COLO829 (cell line): ENCODE measurements around the gene SETBP1.

Experiments used
- DNase-seq: peaks from one replicate; pipeline ENCODE4 v3.0.0; 2012; ENCODE audit warnings: low spot score

SETBP1 gene

DNA sequence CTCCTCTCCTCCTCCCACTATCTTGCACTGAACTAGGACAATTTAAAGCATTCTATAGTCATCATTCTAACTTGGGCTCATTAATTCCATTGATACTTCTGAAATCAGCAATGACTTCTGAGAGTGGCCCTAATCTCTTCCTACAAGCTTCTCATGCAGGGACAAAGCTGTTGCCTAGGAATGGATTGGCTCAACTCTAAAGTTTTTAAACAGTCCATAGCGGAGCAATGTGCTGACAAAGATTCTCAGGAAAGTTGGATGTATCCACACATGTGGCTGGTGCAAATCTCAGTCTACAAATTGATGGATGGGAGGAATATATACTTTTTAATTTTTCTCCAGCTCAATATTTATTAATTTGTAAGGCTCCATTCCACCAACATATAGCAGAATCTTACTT, 388.9 kb downstream of the SETBP1 start:
- no peak for DNase-seq

DNA sequence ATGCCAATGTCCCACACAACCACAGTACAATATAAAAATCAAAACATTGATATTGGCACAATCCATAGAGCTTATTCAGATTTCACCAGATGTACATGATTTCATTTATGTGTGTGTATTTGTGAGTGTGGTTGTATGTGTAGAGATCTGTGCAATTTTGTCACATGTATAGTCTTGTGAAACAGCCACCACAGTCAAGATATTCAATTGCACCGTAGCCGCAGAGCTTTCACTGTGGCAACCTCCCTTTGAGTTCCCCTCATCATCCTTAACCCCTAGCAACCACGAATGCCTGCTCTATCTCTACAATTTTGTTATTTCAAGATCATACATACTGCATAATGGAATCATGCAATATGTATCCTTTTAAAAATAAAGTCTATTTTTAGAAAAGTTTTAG, 391.3 kb downstream of the SETBP1 start:
- no peak for DNase-seq

DNA sequence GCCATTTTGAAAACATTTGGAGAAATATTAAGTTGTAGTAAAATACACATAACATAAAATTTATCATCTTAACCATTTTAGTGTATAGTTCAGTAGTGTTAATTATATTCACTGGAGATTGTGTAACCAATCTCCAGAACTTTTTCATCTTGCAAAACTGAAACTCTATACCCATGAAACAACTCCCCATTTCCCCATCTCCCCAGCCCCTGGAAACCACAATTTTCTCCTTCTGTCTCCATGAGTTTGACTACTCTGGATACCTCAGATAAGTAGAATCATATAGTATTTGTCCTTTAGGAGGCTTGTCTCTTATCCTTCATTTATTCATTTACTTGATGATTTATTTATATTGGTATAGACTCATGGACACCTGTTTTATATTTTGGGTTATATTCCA, 392.9 kb downstream of the SETBP1 start:
- no peak for DNase-seq

DNA sequence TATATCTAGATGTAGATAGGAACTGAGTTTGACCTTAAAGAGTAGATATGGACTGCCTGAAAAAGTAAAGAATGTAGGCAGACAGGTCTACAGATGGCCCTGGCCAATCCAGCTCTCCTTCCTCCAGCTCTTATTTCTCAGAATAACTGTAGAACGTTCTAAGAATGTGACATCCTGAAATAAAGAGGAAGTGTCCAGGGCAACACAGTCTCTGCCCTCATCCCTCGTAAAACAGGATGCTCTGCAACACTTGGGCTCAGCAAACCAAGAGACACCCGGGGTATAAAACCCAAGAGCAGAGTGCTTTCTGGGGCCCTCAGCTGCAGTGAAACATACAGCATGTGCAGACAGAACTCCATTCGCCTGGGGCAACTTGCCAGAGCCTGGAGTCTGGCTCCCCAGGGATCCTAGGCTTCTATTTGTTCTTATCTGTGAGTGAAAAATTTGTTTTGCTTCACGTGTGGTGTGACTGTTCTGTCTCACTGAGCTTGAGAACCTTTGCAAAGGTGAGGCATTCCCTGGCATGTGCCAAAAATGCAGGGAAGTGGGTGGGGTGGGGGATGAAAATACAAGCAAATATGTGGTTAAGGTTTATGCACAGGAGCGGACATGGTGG, 401.0 kb downstream of the SETBP1 start:
- DNase-seq, result no peak

DNA sequence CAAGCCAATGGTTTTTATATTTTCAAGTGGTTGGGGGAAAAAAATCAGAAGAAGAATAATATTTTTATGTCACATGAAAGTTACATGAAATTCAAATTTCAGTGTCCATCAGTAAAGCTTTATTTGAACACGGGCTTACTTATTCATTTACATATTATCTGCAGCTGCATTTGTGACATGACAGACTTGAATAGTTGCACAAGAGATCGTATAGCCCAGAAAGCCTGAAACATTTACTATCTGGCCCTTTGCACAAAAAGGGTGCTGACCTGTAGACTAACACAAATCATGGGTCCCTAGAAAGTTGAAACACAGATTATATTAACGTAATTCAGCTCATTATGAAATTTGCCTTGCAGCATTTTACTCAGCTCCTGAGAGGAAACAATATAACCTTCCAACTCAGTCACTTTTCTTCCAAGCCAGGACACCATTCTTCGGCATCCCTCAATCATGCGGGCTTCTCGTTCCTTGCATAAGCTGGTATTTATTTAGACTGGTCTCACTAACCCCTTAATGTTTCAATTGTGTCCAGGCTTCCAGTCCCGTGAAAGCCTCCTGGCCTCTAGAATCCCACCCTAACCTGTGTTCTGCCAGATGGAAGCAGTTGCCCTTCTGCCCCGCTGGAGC, 402.7 kb downstream of the SETBP1 start:
- DNase-seq, result no peak

DNA sequence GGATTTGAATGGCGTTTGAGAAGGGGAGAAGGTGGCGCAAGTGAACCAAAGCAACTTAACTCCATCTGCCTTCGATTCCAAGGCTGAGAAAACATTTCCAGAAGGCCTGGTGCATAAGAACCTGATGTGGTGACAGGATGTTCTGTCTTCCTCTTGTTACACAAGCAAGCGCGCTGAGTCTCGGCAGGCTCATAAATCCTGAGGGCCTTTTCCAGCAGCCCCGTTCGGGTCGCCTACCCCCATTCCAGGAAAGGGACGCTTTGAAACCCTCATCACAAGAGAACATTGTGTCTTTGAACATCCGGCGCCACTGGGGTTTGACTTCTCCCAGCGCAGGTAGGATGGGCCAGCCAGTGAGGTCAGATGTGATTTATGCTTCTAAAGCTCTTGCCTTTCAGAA, 403.5 kb downstream of the SETBP1 start:
- no peak for DNase-seq

DNA sequence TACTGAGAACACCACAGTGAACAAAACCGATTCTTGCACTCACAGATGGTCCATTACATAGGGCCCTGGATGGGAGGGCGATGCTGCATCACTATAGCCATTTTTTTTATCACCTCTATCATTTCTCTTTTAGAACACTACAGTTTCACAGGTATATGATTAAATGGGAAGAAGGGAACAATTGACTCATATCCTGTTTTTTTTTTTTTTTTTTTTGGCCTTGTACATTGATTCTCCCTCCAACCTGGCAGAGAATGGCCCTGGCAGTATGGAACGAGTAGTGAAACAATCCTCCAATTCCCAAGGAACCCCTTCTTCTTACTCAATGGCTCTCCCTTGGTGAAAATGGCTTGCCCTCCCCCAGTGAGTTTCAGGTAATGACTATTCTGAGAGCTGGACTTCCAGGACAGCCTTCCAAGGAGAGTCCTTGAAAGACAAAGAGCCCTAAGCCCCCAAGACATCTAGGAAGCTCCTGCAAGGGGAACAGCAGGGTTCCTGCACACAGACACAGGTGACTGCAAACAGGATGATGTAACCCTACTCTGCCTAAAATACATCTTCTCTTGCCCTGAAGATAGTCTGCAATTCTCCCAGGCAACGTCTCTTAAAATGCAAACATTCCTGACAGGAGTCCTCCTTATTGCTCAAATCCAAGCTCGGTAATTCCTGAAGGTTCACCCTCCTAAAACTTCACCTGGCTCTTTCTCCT, 405.4 kb downstream of the SETBP1 start:
- DNase-seq, result no peak

DNA sequence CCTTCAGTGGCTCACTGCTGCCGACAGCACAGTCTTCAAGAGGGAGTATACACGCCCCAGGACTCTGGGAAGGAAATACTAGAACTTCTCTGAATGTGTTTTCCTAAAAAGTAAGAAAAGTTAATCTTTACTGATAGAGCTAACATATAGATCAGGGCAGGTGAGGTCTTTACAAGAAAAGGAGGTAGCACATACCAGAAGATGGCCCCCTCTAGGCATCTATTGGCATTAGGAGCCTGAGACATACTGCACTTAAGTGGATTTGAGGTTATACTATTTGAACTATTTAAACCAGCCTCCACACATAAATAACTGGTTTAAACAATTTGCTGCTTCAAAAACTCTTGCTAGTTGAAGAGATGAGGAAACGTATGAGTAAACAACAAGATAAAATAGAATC, 406.1 kb downstream of the SETBP1 start:
- DNase-seq, result no peak

DNA sequence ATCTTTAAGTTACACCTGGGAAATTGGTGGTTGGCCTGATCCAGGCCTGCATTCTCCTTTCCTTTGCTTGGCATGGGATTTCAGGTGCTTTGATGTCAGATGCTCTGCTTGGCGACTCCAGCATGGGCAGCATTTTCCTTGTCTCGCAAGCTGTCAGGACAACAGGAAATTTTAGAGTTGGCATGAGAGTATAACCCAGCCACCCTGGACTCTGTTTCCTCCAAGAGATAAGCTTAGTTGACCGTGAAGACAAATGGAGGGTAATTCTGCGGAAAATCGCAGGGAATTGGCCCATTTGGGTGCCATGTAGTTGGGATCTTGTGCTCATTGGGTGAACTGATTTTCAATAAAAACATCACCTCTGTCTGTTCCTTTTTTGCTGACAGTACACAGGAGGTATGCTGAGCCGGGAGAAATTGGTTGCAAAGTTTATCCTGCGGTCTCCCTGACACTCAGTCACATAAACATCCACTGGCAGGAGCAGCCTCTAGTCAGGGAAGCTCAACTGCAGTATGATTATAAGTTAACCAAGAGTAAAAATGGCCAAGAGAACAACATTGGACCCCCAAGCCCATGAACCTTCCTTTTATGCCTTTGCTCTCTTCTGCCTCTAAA, 409.9 kb downstream of the SETBP1 start:
- no peak for DNase-seq

DNA sequence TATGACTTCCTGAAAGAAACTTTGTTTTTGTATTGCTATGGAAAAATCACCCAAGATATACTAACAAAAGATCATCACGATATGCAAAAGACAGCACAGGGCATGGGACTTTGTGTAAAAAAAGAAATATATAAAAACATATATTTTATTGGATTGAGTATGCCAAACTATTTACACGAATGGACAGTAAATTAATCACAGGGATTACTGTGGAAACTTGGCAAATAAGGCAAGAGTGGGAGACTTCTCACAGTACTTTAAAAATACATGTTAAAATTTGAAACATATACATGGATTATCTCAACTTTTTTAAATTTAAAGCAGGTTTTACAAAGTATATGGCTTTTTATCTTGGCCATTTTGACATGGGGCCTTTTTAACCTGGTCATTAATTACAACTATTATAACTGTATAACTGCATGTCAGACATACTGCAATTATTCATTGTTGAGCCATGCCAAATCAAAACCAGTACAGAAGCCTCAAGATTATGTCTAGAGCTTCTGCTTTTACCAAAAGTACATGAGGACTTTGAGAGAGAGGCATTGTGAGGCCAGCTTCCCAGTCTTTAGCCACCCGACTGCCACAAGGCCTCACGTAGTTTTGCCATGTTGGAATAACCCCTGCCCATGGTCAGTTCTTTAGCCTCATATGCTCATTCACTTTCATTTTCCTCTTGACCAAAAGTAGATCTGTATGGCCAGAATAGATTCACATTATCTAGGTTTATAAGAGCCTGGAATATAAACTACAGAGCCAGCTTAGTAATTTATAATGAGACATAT, 419.8 kb downstream of the SETBP1 start:
- no peak for DNase-seq

DNA sequence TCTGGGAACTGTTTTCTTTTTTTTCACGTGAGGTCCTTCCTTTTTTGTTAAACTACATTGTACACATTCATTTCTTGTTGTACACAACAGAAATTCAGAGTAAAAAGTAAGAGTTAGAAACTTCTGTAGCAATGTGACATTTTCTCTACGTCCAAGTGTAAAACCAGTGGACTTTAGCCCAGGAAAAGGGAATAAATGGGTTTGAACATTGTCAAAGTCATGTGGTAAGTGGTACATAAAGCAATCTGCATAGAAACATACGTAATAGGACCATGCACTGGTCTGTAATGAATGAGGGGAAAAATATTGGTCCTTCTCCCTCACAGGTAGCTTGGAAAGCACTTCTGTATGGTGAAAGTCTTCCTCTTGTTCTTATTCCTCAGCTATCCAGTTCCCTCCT, 421.4 kb downstream of the SETBP1 start:
- DNase-seq, result no peak

DNA sequence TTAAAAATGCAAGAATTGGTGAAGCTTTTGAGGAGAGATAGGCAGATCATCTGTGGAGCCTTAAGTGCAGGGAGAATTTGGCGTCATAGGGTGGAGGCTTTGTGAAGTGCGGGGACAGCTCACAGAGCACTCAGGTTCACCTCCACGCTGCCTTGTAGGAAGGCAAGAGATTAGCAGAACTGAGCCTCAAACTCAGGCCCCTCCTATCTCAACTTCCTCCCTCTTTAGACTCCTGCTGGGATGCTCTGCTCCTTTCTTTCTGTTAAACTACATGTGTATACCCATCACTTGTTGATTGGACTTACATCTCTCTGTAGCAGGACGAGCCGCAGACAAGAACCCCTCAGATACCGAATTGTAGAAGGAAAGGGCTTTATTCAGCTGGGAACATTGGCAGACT, 422.2 kb downstream of the SETBP1 start:
- no peak for DNase-seq

DNA sequence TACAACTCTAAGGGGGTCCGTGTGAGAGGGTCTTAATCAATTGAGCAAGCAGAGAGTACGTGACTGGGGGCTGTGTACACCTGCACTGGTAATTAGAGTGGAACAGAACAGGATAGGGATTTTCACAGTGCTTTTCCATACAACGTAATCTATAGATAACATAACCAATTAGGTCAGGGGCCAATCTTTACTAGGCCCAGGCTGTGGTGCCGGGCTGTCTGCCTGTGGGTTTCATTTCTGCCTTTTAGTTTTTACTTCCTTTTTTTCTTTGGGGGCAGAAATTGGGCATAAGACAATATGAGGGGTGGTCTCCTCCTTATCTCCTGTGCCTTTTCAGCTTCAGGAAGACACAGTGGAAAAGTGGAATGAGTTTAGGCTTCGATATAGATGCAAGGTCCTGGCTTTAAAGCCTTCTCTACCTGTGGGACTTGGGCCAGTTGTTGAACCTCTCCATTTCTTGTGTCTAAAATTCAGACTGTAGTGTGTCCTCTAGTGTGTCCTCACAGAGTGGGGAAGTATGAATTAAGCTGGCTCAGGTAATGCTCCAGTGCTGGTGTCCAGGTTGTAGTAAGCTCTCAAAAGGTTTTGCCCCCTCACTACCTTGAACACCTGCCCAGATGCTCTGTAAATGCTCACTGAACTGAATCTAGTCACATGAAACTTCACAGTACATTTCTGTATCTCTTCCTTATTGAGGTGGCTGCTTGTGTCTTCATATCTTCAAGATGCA, 422.8 kb downstream of the SETBP1 start:
- no peak for DNase-seq

DNA sequence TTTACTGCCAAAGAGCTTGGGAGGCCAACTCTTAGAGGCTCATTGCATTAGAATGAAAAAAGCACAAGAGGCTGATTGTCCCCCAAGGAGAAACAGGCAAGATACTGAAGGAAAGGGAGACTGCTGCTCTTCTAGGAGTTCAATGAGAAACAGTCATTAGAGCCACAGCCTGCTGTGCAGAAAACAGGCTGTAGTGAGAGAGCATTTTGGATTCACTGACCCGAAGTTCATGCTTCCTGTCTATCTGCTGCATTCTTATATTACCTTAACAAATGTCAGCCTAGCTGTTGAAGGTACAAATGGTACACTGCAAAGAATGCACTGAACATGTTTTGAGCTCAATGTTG, 423.3 kb downstream of the SETBP1 start:
- no peak for DNase-seq

DNA sequence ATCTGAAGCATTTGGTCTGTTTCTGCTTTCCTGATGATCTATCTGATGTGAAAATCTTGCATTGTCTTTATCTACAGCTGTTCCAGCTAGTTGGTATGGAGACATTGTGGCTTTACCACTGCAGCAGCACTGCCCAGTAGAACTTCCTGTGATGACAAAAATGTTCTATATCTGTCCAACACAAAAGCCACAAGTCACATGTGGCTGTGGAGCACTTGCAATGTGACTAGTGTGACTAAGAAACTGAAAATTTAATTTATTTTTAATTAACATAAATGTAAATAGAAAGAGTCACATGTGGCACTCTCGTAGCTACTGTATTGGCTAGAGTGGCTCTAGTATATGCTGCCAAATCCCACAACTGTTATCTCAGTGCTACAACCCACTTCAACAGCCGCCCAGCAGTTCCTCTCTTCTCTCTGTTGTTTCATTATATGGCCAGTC, 425.7 kb downstream of the SETBP1 start:
- DNase-seq, result no peak

DNA sequence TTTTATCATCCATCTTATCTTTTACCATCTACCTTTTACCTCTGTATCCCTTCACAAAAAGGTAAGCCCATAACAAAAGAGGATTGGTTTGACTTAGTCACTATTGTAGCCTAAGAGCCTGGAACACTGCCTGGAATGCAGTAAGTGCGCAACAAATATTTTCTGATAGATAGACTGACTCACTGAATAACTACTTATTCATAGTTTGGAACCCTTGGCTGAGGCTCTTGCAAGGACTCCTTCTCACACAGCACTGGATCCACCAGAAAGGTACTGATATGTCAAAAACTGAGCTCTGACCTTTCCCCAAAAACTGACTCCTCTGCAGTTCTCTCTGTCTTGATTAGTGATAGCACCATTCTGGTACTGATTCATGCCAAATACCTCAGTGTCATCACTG, 426.7 kb downstream of the SETBP1 start:
- no peak for DNase-seq

DNA sequence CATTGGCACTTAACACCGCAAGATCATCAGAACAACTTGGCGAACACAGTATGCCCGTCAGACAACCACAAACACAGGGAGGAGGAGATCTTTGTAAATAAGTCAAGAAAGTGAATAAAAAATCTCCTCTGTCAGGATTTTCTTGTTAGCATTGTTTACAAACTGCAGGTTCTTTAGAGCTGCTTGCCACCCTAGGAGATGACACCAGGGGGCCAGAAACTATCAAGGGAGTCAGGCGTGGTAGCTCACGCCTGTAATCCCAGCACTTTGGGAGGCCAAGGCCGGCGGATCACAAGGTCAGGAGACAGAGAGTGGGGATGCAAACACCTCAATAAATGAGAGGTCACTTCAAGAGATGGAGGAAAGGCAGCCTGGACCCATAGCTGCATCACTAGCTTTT, 428.1 kb downstream of the SETBP1 start:
- no peak for DNase-seq

DNA sequence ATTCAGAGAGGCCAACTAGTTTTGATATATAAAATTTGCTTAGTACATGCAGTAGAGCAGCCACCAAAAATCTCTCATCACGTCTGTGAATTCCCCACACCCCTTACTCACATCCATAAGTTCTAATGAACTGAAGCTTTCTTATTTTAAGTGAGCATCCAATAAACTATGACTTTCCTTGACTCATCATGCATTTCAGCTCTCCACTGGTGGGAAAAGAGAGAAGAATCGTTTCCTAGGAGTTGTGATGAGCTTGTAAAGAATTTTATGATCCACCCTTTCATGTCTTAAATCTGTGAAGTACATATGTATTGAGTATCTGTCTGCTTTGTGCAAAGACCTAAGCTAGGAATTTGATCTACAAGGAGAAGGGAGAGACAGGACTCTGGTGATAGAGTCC, 428.6 kb downstream of the SETBP1 start:
- DNase-seq, result no peak

DNA sequence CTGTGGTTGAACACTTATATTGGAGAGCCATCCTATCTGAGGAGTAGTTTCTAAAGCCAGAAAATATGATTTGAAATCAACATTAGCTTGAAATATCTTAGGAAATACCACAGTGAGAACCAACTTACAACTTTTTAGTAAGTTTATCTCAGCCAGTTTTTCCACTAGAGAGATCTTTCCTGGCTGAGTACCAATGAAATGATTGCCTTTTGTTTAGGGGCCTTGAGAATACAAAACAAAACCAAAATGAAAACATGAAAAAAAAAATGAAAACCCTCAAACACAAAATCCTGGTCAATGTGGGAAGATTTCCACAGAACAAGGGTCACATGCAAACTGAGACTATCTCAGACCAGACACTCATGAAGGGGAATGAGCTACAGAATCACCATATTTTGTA, 429.0 kb downstream of the SETBP1 start:
- no peak for DNase-seq

DNA sequence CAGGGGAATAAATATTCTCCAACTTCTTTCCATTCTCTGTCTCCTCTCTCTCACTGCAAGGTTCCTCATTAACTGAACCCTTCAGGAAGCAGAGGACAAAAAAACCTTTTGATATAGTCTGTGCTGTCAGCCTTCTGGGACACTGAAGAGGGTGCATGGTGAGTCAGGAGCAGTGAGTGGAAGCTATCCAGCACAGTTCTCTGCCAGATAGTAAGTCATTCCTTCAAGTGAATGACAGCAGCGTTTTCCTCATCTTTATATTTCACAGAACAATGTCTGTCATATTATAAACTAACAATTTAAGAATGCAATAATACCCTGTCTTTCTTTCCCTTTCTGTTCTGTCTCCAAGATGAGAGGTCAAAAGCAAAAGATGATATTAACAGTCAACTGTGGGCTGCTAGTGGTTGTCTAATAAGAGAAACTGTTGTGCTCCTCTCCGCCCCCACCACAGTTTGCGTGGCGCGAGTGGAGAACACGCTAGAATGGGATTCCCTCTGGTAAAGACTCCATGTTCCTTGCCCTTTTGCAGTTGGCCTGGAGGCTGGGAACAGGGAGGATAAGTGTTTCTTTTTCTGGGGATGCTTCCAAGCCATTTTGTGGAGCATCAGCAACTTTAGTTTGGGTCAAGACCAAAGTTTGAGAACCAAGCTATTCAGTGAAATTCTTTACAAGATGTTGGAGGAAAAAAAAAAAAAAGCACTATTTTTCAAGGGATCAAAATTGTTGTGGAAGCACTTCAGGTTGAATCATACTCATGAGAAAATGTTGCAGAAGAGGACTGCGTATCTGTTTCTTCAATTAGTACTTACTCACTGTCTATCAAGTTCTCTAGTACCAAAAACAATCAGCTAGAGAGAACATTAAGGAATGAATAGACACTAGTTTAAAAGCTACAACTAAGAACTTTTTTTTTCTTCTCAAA, 430.2 kb downstream of the SETBP1 start:
- DNase-seq, result peak; percentile 36

DNA sequence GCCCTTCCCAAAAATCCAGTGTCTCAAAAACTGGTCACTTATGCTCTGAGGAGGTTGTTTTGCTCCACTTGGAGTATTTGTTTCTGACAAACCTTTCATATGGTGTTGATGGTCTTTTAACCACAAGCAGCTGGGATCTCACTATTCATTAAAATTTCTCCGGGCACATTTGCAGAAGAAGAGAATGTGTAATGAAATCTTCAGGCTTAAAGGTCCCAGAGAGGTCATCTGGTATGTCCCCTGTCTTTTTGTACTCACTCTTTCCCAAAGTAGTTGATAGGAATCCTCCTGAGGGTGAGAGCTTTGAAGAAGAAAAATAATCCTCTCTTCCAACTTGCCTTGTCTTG, 430.8 kb downstream of the SETBP1 start:
- DNase-seq, result no peak
